Spleen (tissue), 11 donors: ENCODE measurements around the gene MMRN2. TPM values are rescaled to one million over a fixed set of nuclear protein-coding genes. Genes with fewer than 3 reads are reported as not detected.
"Not testable (repeated sequence)": the region's sequence is repeated elsewhere in the genome, so short reads cannot be mapped to it uniquely, and the experiment has no call there.

Experiments used
- DNase-seq: peaks from one replicate; pipeline ENCODE4 v3.0.0-alpha.2; 2020
- H3K27ac ChIP-seq, 8 donors: fragments of 200-600 bp; sonication (generic) in 7 of 8; 1 replicate in 4 of 8; 2 replicates in 4 of 8; pipeline versions ENCODE4 v1.5.0 to v1.8.0; 2016 to 2021; ENCODE audit warnings: inconsistent platforms in 4 of 8, mild to moderate bottlenecking in 4 of 8, moderate library complexity in 1 of 8
- H3K27me3 ChIP-seq, 7 donors: fragments of 200-600 bp; sonication (generic) in 6 of 7; replicated peaks in 1 of 7; 1 replicate in 4 of 7; 2 replicates in 3 of 7; pipeline versions ENCODE4 v1.5.0 to v1.8.0; 2016 to 2021; ENCODE audit warnings: inconsistent platforms in 3 of 7, mild to moderate bottlenecking in 1 of 7
- H3K36me3 ChIP-seq, 6 donors: fragments of 200-600 bp; sonication (generic) in 5 of 6; 1 replicate in 4 of 6; 2 replicates in 2 of 6; pipeline versions ENCODE4 v1.5.0 to v1.8.0; 2016 to 2021; ENCODE audit warnings: inconsistent platforms in 2 of 6
- H3K4me1 ChIP-seq, 6 donors: fragments of 200-600 bp; sonication (generic) in 5 of 6; 1 replicate in 3 of 6; 2 replicates in 3 of 6; pipeline versions ENCODE4 v1.5.0 to v1.8.0; 2016 to 2021; ENCODE audit warnings: inconsistent platforms in 3 of 6
- H3K4me3 ChIP-seq, 8 donors: fragments of 200-600 bp; sonication (generic) in 7 of 8; 1 replicate in 4 of 8; 2 replicates in 4 of 8; pipeline versions ENCODE4 v1.5.0 to v1.8.0; 2016 to 2021; ENCODE audit warnings: inconsistent platforms in 4 of 8, mild to moderate bottlenecking in 4 of 8, moderate library complexity in 2 of 8
- H3K9me3 ChIP-seq, 8 donors: fragments of 200-600 bp; sonication (generic) in 7 of 8; 1 replicate in 4 of 8; 2 replicates in 4 of 8; pipeline versions ENCODE4 v1.5.0 to v1.8.0; 2016 to 2021; ENCODE audit warnings: inconsistent platforms in 4 of 8
- CTCF ChIP-seq, 11 experiments: fragments of 200-600 bp in 7 of 11; fragments of 450-650 bp in 4 of 11; sonication (generic) in 4 of 11; IDR thresholded peaks in 8 of 11; conservative IDR thresholded peaks in 3 of 11; 1 replicate in 7 of 11; 2 replicates in 4 of 11; pipeline versions ENCODE4 v1.4.0 to v1.8.0; 2016 to 2021; ENCODE audit warnings: antibody characterized with exemption in 11 of 11, inconsistent platforms in 4 of 11, mild to moderate bottlenecking in 1 of 11
- POLR2A ChIP-seq, 3 donors: fragments of 450-650 bp; IDR thresholded peaks; one replicate each; pipeline ENCODE4 v1.5.1; 2017; ENCODE audit warnings: antibody characterized with exemption in 3 of 3, mild to moderate bottlenecking in 1 of 3
- POLR2AphosphoS5 ChIP-seq, 3 donors: sonication (generic); formaldehyde crosslinking; IDR thresholded peaks; one replicate each; pipeline ENCODE4 v1.5.1; 2017; ENCODE audit warnings: antibody characterized with exemption in 3 of 3
- WGBS, 5 donors: extraction: QIAGEN DNeasy Blood & Tissue Kit in 3 of 5; methylation state at CpG; one replicate each; pipeline versions ENCODE4 v1.1.5 to v1.1.7; 2013 to 2018; 5-methylcytosine and 5-hydroxymethylcytosine counted together
- intact Hi-C: fragments of 100-400 bp; cut with DNase I; formaldehyde crosslinking; loops from one replicate; pipeline ENCODE4 v1.15.0; 2023; ENCODE audit warnings: low total_unique reads
- polyA plus RNA-seq, 3 donors: library from polyadenylated mRNA; stranded (reverse); fragments of 200-250 nt; gene quantifications; one replicate each; pipeline ENCODE4 v1.2.1, GENCODE V29; 2013
- total RNA-seq, 7 donors: library from RNA; depleted of rRNA in 3 of 7; stranded (reverse); fragments of >200 nt in 3 of 7; fragmentation: NEBNext Ultra II Directional in 4 of 7; extraction: Animal tissue kit (Norgen Biotek cat#: 25700) in 4 of 7; gene quantifications; one replicate each; pipeline versions ENCODE4 v1.1.0 to v1.2.1, GENCODE V29; 2016 to 2021
- donor health status: healthy with polysubstance abuse.
- donor health status: DM: no; HTN: no; CAD: no; lungs with moderate emphysema.
- donor health status: DM: no; HTN: no; CAD: no.
- donor health status: Bipolar disorder and iron deficiency.
- donor health status: healthy.
- donor health status: DM: no; HTN: no; CAD: no.
- donor health status: DM: yes; HTN: yes; CAD: no.

The MMRN2 gene
- total and polyA plus RNA-seq, 10 donors: 4.8 to 120 (median 77.0) TPM

GRCh38 chr10:86940677-86941076 lies 16.7 kb downstream of the MMRN2 start:
- no peaks in the 10 kb centered on the region for H3K9me3 ChIP-seq
- TF ChIP-seq POLR2AphosphoS5 (IDR thresholded peaks at IDR 0.05) (peak in 2 of 3 donors; percentile 43 to 46), CTCF (IDR thresholded peaks at IDR 0.05 in 8 of 11, conservative IDR thresholded peaks at IDR 0.05 in 3 of 11) (no peak)
- DNase-seq: no peak
- H3K36me3 ChIP-seq: peaks cover 0 to 55% (median 5%) of the 10 kb centered on the region in 6 donors
- H3K27ac ChIP-seq: peak overlapping the region in 4 of 8 donors; percentile 35 to 44 (median 40)
- H3K4me3 ChIP-seq: no peak overlapping the region
- no peaks in the 10 kb centered on the region for H3K27me3 ChIP-seq
- intact Hi-C loops: no loop called here
- 48 to 89% (median 79%) methylated on average over 3 to 6 of the region's 6 CpGs for WGBS, 5 donors
- peaks cover 4 to 71% (median 41%) of the 10 kb centered on the region in 6 donors for H3K4me1 ChIP-seq

DNA sequence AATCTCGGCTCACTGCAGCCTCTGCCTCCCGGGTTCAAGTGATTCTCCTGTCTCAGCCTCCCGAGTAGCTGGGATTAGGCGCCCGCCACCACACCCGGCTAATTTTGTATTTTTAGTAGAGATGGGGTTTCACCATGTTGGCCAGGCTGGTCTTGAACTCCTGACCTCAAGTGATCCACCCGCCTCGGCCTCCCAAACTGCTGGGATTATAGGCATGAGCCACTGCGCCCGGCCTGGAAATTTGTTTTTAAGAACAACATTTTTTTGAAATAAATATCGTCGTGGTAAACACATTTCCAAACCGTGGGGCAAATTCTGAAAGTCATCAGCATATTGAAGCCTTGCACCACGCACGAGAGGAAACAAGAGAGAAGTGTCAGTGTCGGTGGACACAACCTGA lies 17.3 kb downstream of the MMRN2 start:
- H3K27me3 ChIP-seq, DNase-seq, intact Hi-C loops, H3K9me3 ChIP-seq, H3K4me3 ChIP-seq: not testable (repeated sequence)
- Histone ChIP-seq H3K27ac (peak overlapping the region in 3 of 8 donors; percentile 35 to 44 (median 42)), H3K36me3 (peaks cover 0 to 61% (median 5%) of the 10 kb centered on the region in 6 donors), H3K4me1 (peaks cover 4 to 65% (median 36%) of the 10 kb centered on the region in 6 donors)
- 79 to 86% (median 83%) methylated on average over 16 of the region's 16 CpGs for WGBS, 5 donors

DNA sequence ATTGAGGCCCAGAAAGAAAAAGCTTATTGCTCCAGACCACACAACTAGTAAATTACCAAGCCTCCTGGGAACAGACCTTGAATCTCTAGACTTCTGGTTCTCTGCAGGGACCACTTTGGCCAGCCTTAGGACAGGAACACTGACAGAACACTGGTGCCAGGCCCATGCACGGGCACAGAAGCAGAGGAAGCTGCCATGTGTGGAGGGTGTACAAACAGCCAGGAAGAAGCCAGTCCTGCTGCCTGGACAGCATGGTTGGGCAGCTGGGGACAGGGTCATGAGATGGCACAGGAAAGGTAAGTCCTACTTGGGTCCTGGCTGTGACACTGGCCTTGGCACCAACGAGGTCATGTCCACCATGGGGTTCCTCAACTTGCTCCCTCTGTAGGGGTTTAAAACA lies 19.2 kb downstream of the MMRN2 start:
- WGBS, 5 donors: 56 to 79% (median 75%) methylated on average over 1 to 2 of the region's 2 CpGs
- DNase-seq: no peak
- TF ChIP-seq CTCF (IDR thresholded peaks at IDR 0.05 in 8 of 11, conservative IDR thresholded peaks at IDR 0.05 in 3 of 11) (no peak), POLR2A (IDR thresholded peaks at IDR 0.05) (no peak), POLR2AphosphoS5 (IDR thresholded peaks at IDR 0.05) (no peak)

DNA sequence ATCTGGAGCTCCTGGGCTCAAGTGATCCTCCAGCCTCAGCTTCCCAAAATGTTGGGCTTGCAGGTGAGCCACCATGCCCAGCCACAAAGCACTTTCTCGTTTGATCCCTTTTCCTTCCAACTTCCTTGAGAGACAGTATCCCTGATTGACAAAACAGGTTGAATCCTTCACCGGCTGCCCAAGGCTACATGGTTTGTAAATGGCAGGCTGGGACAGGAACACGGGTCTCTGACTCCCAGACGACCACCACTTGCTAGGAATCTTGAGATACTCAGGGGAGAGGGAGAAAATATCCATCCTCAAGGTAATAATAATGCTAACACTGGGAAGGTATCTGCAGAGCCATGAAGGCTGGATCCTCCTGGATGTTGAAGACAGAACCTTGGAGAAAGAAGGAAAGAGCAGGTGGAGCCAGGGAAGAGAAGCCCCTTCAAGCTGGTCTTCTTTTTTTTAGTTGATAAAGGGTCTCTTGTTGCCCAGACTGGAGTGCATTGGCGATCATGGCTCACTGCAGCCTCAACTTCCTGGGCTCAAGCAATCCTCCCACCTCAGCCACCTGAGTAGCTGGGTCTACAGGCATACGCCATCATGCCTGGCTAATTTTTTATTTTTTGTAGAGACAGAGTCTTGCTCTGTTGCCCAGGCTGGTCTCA lies 19.8 kb downstream of the MMRN2 start:
- no peaks in the 10 kb centered on the region for H3K27me3 ChIP-seq
- H3K36me3 ChIP-seq: peaks cover 0 to 66% (median 5%) of the 10 kb centered on the region in 6 donors
- TF ChIP-seq POLR2AphosphoS5 (IDR thresholded peaks at IDR 0.05): no peak
- no peak for TF ChIP-seq CTCF (IDR thresholded peaks at IDR 0.05 in 8 of 11, conservative IDR thresholded peaks at IDR 0.05 in 3 of 11)
- TF ChIP-seq POLR2A (IDR thresholded peaks at IDR 0.05): no peak
- H3K4me3 ChIP-seq: no peak overlapping the region
- DNase-seq: no peak
- H3K4me1 ChIP-seq: peaks cover 4 to 41% (median 19%) of the 10 kb centered on the region in 6 donors
- intact Hi-C loops: no loop called here
- 59 to 79% (median 72%) methylated on average over 6 of the region's 6 CpGs for WGBS, 5 donors
- no peak overlapping the region for H3K27ac ChIP-seq
- no peaks in the 10 kb centered on the region for H3K9me3 ChIP-seq

More for the DNA sequence above, 19.2 kb downstream of the MMRN2 start:
- Histone ChIP-seq H3K9me3 (no peaks in the 10 kb centered on the region), H3K27ac (no peak overlapping the region), H3K4me1 (peaks cover 4 to 47% (median 21%) of the 10 kb centered on the region in 6 donors), H3K36me3 (peaks cover 0 to 68% (median 5%) of the 10 kb centered on the region in 6 donors), H3K27me3 (no peaks in the 10 kb centered on the region), H3K4me3 (no peak overlapping the region)
- intact Hi-C loops: no loop called here
